Aortic smooth muscle cell (primary cell): ENCODE measurements around the gene MDFI. TPM values are rescaled to one million over a fixed set of nuclear protein-coding genes. Genes with fewer than 3 reads are reported as not detected.

Experiments
- total RNA-seq: library from RNA; depleted of rRNA; stranded (reverse); fragments of >200 nt; gene quantifications from 2 replicates; pipeline ENCODE4 v1.2.3, GENCODE V29; 2014

MDFI gene, protein sequence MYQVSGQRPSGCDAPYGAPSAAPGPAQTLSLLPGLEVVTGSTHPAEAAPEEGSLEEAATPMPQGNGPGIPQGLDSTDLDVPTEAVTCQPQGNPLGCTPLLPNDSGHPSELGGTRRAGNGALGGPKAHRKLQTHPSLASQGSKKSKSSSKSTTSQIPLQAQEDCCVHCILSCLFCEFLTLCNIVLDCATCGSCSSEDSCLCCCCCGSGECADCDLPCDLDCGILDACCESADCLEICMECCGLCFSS
- 0.19 and 0.26 TPM in 2 replicates for total RNA-seq

GRCh38 chr6:41638002-41638934, at the start of gene MDFI:
MDFI (plus strand) TSS chr6:41638468; CDS start chr6:41638750, 282 bp downstream.

Other genes starting within 250 kb of the MDFI start
- 1.6 TPM in 2 replicates for gene FOXP4, start 92.1 kb upstream of the MDFI start, total RNA-seq
- gene TFEB, start 97.1 kb downstream of the MDFI start, total RNA-seq = 2.5 and 3.4 TPM in 2 replicates
- not detected in 2 replicates for gene PGC, start 108.9 kb downstream of the MDFI start, total RNA-seq
- 0.66 and 1.1 TPM in 2 replicates for gene FRS3, start 141.4 kb downstream of the MDFI start, total RNA-seq
- gene PRICKLE4, start 142.3 kb downstream of the MDFI start, total RNA-seq = 0.12 and 0.26 TPM in 2 replicates
- gene TOMM6, start 149.2 kb downstream of the MDFI start, total RNA-seq = 48.1 and 66.3 TPM in 2 replicates